ENCODE results near the gene CNOT1. TPM values are rescaled to one million over a fixed set of nuclear protein-coding genes. Genes with fewer than 3 reads are reported as not detected.

CNOT1 gene
- polyA plus RNA-seq, 1 donor (not counting 4 experiments of a cell fraction or from before 2014, with no cell fraction given): 163 TPM

GRCh38 chr16:58490065-58490464, 139.6 kb downstream of the CNOT1 start:
- H3K36me3 ChIP-seq (ENCODE audit: control insufficient read depth in 2 of 2, extremely low read depth in 1 of 2, insufficient read depth in 2 of 2, low read length in 2 of 2): no peaks in the 10 kb centered on the region

GRCh38 chr16:58488531-58488930, 141.1 kb downstream of the CNOT1 start:
- Histone ChIP-seq H3K27me3 (ENCODE audit: control insufficient read depth, extremely low read depth, insufficient read depth, low read length) (no peaks in the 10 kb centered on the region), H3K4me2 (ENCODE audit: control insufficient read depth, extremely low read depth, insufficient read depth, low read depth, low read length) (no peak overlapping the region), H3K9me3 (ENCODE audit: control insufficient read depth, low read depth, low read length) (no peaks in the 10 kb centered on the region), H3K36me3 (ENCODE audit: control insufficient read depth in 2 of 2, extremely low read depth in 1 of 2, insufficient read depth in 2 of 2, low read length in 2 of 2) (no peaks in the 10 kb centered on the region), H3K4me1 (ENCODE audit: control insufficient read depth, extremely low read depth, insufficient read depth, low read length) (no peaks in the 10 kb centered on the region), H3K27ac (ENCODE audit: control insufficient read depth, insufficient read depth, low read length) (no peak overlapping the region), H2AFZ (ENCODE audit: control insufficient read depth, low read length) (no peak overlapping the region), H3K9ac (ENCODE audit: control insufficient read depth, extremely low read depth, insufficient read depth, low read length) (no peak overlapping the region), H3K79me2 (ENCODE audit: control insufficient read depth, insufficient read depth, low read length) (no peaks in the 10 kb centered on the region), H3K4me3 (ENCODE audit: control insufficient read depth in 2 of 3, extremely low read depth in 1 of 3, insufficient read depth in 2 of 3, low read depth in 1 of 3, low read length in 3 of 3) (no peak overlapping the region), H3K9me1 (ENCODE audit: control insufficient read depth, extremely low read depth, insufficient read depth, low read length) (no peaks in the 10 kb centered on the region), H4K20me1 (ENCODE audit: control insufficient read depth, extremely low read depth, insufficient read depth, low read length) (no peaks in the 10 kb centered on the region)
- TF ChIP-seq EZH2 (IDR thresholded peaks at IDR 0.05; ENCODE audit: low read length) (no peak), CTCF (optimal IDR thresholded peaks at IDR 0.05 in 1 of 3, IDR thresholded peaks at IDR 0.05 in 1 of 3, conservative IDR thresholded peaks at IDR 0.05 in 1 of 3; ENCODE audit: extremely low read depth in 1 of 3, insufficient read depth in 2 of 3, low read length in 3 of 3) (no peak)
- FAIRE-seq: no peak
- dilution Hi-C loops (cut with MboI; ENCODE audit: extremely low pct_ligation_motif_present, low sequenced_read_pairs): no loop called here
- no peak for DNase-seq (ENCODE audit: low read depth, low spot score)

More at GRCh38 chr16:58490065-58490464, 139.6 kb downstream of the CNOT1 start:
- Histone ChIP-seq H3K27ac (ENCODE audit: control insufficient read depth, insufficient read depth, low read length) (no peak overlapping the region), H4K20me1 (ENCODE audit: control insufficient read depth, extremely low read depth, insufficient read depth, low read length) (no peaks in the 10 kb centered on the region), H3K4me2 (ENCODE audit: control insufficient read depth, extremely low read depth, insufficient read depth, low read depth, low read length) (no peak overlapping the region), H3K27me3 (ENCODE audit: control insufficient read depth, extremely low read depth, insufficient read depth, low read length) (peaks cover 3% of the 10 kb centered on the region), H3K9me3 (ENCODE audit: control insufficient read depth, low read depth, low read length) (no peaks in the 10 kb centered on the region), H3K9me1 (ENCODE audit: control insufficient read depth, extremely low read depth, insufficient read depth, low read length) (no peaks in the 10 kb centered on the region), H3K9ac (ENCODE audit: control insufficient read depth, extremely low read depth, insufficient read depth, low read length) (no peak overlapping the region), H3K4me1 (ENCODE audit: control insufficient read depth, extremely low read depth, insufficient read depth, low read length) (no peaks in the 10 kb centered on the region), H3K4me3 (ENCODE audit: control insufficient read depth in 2 of 3, extremely low read depth in 1 of 3, insufficient read depth in 2 of 3, low read depth in 1 of 3, low read length in 3 of 3) (no peak overlapping the region), H2AFZ (ENCODE audit: control insufficient read depth, low read length) (no peak overlapping the region), H3K79me2 (ENCODE audit: control insufficient read depth, insufficient read depth, low read length) (no peaks in the 10 kb centered on the region)
- TF ChIP-seq CTCF (optimal IDR thresholded peaks at IDR 0.05 in 1 of 3, IDR thresholded peaks at IDR 0.05 in 1 of 3, conservative IDR thresholded peaks at IDR 0.05 in 1 of 3; ENCODE audit: extremely low read depth in 1 of 3, insufficient read depth in 2 of 3, low read length in 3 of 3) (no peak), EZH2 (IDR thresholded peaks at IDR 0.05; ENCODE audit: low read length) (no peak)
- DNase-seq (ENCODE audit: low read depth, low spot score): no peak
- dilution Hi-C loops (cut with MboI; ENCODE audit: extremely low pct_ligation_motif_present, low sequenced_read_pairs): no loop called here
- no peak for FAIRE-seq

Measured in keratinocyte (primary cell).